ENCODE data around the gene RAB11FIP4.

Gene RAB11FIP4

DNA sequence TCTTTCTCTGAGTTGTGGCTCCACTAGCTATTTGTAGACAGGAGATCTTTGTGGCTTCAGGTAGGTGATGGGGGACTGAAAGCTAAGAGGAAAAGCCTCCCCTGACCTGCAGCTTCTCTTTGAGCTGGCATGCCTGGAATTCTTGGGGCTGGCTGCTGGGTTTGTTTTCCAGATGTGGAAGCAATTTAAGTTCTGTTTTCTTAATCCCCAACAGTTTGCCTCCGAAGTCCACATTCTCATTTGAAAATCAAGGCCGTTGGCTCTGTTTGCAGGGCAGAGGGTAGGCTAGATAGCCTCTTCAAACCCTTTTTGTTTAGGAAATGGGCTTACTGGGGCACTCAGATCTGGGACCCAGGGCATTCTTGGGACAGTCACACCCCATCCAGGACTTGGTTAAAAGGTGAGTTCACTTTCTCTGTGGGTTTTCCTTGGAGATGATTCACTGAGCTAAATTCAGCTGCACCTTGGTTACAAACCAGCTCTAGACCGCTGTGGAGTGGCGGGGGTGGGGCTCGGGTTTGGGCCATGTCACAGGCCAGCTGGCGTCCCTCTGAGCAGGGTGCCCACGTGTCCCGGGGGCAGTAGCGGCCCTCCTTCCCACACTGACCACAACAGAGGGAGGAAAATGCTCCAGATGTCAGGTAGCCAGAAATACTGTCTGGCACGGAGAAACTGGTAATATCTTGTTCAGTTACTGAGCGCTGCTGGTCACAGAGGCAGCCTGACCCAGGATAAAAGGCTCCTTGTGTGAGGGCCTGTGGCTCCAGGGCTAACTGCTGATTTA is 108.5 kb downstream of the RAB11FIP4 start:
- DNase-seq (ENCODE audit: low read depth in 2 of 2): peak in 1 of 2 donors; percentile 49

DNA sequence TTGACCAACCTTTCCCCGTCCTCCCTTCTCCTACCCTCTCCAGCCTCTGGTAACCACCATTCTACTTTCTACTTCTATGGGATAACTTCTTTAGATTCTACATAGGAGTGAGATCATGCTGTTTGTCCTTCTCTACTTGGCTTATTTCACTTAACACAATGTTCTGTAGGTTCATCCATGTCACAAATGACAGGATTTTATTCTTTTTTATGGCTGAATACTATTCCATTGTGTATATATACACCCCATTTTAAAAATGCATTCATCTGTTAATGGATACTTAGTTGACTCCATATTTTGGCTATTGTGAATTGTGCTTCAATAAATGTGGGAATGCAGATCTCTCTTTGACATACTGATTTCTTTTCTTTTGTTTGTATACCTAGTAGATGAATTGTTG is 115.0 kb downstream of the RAB11FIP4 start:
- no peak for DNase-seq (ENCODE audit: low read depth in 2 of 2)

DNA sequence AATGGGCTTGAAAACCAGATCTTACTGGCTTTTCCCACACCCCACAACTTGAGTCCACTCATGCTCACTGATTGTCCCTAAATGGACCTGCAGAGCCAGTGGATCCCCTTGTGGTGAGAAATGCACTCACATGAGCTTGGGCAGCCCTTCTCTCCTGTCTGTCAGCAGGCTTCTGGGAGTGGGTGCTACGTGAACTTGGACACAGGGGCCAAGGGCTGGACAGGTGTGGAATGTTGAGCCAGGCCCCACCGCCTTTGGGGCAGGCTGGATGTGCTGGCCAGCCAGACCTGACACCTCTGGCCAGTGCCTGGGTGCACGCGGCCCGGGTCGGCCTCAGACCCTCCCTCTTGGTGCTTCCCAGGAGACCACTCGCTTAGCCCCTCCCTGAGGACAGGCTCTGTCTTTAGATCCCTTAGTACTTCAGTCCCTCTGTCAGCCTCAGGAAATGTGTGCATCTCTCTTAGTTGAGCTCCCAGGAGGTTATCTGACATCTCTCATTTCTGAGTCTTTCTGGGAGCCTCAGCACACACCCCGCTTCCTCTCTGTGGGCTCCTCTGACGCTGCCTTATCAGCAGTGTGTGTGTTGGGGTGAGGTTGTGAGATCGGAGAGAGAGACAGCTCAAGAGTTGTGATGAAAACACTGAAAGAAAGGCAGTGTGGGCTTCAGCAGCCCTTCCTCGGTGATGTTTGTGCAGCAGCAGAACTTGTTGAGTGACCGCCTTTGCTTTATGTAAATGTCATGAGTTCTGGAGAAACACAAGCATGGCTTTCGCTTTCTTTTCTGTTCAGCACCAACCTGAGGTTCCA is 117.0 kb downstream of the RAB11FIP4 start:
- peak in 1 of 2 donors; percentile 50 for DNase-seq (ENCODE audit: low read depth in 2 of 2)

DNA sequence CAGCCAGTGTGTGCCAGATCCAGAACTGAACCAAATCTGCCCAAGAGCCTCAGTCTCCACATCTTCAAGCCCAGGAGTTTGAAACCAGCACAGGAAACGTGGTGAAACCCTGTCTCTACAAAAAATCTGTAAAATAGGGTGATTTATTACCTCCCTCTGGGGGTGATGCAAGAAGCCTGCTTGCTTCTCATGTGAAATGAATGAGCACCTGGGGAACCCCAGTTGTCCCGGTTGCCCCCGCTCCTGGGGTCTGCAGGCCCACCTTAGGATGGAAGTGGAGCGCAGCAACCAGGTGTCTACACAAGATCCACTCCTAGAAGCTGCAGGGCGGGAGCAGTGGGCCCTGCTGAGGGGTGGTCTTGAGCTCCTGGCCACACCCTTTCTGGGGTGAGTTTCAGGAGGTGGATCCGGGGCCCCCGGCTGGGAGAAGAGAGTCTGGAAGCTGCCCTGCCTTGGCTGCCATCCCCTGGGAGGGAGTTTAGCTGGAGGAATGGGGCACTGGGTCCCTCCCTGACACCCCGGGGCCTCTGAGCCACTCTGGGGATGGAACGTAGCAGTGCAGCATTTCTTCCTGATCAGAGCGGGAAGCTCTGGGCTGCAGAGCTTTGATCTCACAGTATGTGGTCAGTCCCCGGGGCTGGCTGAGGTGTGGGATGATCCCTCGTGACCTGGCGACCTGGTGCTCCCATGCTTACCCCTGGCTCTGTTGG is 117.8 kb downstream of the RAB11FIP4 start:
- no peak for DNase-seq (ENCODE audit: low read depth in 2 of 2)

DNA sequence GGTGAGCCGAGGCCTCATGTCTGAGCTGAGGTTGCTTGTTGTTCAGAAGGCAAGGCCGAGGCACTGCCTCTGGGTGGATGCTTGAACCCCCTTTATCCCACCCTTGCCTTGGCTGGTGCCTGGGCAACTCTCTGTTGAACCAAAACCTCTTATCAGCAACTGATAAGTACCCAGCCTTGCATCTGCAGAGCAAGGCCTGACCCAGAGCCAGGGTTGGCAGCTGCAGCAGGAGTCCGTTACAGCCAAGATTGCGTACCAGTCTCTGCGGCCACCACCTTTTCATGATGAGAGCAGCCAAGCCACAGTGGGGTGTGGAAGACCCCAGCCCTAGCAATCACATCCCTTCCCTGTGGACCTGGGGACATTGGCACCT is 118.3 kb downstream of the RAB11FIP4 start:
- no peak for DNase-seq (ENCODE audit: low read depth in 2 of 2)

DNA sequence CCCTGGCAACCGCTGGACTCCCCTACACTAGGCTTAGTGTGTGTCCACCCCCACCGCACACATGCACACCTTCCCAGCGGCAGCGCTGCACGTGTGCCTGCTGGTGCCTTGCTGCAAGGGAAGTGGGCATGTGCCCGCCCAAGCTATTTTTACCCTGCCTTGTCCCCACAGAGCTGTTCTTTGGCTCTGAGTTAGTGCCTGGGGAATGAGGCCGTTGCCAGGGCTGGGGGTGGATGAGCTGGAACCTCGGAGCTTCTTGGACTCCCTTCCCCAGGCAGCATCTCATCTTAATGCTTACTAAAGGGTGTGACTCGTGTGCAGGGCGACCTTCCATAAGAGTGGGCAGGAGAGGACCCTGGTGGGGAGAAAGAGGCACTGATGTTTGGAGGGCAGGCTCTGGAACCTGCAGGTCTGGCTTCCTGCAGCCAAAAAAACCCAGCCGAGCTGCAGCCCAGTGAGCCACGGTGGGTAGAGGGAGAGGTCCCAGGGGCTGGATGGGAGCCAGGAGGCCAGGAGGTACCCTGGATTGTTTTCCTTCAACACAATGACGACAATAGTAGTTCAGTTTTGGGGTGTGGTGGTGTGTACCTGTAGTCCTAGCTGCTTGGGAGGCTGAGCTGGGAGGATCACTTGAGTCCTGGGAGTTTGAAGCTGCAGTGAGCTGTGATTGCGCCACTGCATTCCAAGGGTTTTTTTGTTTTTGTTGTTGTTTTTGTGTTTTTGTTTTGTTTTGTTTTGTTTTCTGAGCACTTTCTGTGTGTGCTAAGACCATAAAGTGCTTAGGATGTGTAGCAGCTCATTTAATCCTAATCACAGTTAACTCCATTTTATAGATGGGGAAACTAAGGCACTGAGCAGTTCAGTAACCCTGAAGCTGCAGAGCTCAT is 119.1 kb downstream of the RAB11FIP4 start:
- no peak for DNase-seq (ENCODE audit: low read depth in 2 of 2)

DNA sequence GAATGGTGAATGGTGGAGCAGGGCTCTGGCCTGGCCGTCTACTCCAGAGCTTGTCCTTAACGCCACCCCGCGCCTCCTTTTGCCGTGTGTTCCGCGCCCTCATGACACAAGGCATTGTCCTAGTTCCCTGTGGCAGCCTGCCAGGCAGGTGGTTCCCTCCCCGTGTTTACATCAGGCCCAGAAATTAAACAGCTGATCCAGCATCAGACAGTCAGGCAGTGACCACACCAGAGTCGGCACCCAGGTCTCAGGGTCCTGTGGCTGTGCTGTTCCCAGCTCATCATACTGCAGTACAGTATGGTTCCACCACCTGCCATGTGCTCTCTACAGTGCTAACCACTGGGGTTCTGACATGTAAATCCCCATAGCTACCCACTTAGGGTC is 119.7 kb downstream of the RAB11FIP4 start:
- no peak for DNase-seq (ENCODE audit: low read depth in 2 of 2)

DNA sequence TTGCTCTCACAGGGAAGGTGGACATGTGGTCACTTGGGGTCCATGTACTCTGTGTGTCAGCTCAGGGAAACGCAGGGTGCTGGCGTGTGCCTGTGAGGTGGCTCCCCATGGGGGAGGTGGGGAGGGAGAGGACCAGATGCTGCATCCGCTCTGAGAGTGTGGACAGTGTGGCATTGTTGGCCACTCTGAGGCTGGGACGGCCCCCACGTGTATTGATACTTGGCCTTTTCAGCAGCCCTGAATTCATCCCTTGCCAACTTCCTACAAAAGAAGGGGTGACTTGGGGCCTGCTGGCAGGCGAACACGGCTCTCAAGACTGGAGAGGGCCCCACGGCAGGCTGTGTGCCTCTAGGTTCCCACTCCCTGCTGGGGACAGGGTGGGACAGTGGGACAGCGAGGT is 120.1 kb downstream of the RAB11FIP4 start:
- DNase-seq (ENCODE audit: low read depth in 2 of 2): no peak

DNA sequence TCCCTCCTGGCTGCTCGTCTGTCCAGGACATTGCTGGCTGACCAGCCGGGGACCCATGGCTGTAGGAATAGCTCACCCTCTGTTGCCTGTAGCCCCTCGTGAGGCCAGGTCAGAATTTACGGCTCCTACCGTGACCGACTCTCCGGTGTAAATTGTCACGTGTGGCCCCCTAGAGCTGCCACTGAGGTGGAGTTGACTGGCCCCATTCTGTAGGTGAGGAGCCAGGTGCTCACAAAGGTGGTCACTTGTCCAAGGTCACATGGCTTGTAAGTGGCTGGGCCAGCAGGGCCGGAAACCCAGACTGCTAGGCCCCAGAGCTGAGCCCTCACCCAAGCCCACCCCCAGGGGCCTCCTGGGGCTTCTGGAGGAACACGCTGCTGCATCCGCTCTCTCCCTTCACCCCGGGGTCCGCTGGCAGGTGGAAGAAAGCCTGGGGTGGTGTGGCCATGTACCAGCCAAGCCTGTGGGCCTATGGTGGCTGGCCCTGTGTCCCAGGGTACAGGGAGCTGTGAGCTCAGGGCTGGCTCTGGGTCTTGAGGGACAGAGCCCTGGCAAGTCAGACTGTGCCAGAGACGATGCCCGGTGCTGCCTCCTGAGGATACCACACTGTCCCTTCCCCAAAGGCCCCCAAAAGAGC is 120.7 kb downstream of the RAB11FIP4 start:
- no peak for DNase-seq (ENCODE audit: low read depth in 2 of 2)

DNA sequence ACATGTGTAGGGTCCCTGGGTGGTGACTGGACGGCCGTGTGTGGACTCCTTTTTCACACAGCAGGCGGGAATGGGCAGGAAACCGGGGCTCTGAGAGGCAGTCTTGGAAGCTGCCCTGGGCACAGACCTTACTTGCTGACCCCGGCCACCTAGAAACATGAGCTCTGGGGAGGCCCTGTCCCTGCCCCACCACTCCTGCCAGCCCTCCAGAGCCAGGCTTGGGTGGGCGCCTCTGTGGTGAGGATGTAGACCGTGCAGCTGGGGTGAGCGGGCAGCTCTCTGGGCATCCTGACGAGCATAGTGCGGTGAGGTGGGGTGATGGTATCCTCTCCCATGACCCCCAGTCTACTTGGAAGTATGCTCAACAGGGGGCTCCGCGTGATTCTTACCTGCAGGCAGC is 121.3 kb downstream of the RAB11FIP4 start:
- DNase-seq (ENCODE audit: low read depth in 2 of 2): no peak

DNA sequence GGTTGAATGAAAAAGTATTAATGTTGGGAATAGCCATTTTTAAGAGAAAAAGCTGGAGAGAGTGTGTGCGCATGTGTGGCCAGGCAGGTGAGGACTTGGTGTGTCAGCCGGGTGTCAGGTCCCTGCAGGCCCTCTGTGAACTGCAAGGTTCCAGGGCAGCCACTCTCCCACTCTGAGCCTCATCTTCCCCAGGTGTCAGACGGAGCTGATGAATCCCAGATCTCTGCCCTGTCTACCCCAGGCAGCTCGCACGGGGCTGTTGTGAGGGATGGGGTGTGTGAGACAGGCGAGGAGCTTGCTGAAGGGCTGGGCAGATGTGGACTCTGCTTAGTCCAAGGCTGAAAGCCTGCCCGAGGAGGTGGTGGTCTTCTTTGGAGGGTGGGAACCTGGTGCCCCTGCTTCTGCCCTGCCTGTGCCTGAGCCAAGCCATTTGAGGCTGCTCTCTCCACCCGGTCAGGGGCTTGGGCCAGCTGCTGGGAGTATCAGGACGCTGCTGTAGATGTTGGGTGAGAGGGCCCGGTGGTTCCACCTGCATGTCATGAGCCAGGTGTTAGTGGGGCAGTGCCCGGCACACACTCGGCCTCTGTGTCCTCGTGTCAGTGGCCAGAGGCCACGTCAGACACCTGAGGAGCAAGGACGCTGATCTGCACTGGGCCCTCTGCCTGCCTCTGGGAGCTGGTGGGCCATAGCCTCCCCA is 122.4 kb downstream of the RAB11FIP4 start:
- no peak for DNase-seq (ENCODE audit: low read depth in 2 of 2)

DNA sequence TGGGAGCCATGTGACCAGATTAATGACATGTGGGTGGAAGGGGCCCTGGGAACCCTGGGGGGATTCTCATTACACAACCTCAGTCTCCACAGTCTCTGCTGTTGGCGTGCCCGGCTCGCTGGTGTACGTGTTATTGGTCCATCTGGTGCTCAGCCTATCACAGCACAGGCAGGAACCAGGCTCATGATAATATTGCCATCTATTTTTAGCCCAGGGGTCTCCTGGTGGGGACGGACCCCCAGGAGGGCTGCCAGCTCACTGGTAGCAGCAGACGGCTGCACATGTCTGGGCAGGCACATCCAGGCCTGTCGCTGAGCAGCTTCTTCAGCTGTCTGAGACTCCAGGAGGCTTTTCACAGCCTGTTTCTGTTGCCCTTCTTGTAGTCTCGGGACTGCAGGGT is 123.8 kb downstream of the RAB11FIP4 start:
- no peak for DNase-seq (ENCODE audit: low read depth in 2 of 2)

DNA sequence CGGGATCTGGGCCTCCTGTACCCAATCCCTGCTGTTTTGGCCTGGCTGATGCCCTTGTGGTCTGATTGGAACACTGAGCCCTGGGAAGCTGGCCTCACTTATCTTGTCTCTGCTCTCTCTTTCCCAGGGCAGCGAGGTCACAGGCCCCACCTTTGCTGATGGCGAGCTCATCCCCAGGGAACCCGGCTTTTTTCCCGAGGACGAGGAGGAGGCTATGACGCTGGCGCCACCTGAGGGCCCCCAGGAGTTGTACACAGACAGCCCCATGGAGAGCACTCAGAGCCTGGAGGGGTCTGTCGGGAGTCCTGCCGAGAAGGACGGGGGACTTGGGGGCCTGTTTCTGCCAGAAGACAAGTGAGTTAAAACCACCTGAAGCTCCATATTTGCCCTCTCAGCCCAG is 126.0 kb downstream of the RAB11FIP4 start:
- no peak for DNase-seq (ENCODE audit: low read depth in 2 of 2)

DNA sequence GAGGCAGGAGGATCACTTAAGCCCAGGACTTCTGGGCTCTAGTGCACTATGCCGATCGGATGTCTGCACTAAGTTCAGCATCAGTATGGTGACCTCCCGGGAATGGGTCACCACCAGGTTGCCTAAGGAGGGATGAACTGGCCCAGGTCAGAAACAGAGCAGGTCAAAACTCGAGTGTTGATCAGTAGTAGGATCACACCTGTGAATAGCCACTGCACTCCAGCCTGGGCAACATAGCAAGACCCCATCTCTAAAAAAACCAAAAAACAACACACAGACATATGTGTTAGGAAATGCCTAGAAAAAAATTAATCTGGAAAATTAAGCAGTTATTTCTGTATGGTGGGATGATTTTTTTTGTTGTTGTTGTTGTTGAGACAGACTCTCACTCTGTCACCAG is 127.0 kb downstream of the RAB11FIP4 start:
- DNase-seq (ENCODE audit: low read depth in 2 of 2): no peak

DNA sequence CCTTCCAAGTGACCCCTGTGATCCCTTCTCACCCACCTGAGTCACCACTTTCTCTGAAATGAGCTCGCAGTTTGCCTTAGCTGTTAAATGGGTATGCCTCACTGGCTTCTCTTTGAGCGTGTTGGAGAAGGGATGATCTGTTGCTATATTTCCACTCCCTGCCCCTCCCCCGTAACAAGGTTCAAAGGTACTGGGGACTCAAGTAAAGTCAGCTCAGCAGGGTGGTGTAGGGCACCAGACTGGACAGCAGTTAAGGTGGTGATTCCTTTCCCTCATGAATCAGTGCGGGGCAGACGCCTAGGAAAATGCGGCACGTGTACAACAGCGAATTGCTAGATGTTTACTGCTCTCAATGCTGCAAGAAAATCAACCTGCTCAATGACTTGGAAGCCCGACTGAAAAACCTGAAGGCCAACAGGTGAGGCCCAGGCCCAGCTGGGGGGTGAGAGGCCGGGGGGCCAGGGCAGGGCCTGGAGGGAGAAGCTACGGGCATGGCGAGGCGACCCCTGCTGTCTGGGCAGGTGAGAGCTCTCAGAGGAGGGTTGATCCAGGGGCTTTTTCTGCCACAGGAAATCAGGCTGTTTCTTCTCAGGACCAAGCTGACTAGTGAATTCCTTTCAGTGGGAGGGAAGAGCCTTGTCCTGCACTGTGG is 130.3 kb downstream of the RAB11FIP4 start:
- DNase-seq (ENCODE audit: low read depth in 2 of 2): no peak

DNA sequence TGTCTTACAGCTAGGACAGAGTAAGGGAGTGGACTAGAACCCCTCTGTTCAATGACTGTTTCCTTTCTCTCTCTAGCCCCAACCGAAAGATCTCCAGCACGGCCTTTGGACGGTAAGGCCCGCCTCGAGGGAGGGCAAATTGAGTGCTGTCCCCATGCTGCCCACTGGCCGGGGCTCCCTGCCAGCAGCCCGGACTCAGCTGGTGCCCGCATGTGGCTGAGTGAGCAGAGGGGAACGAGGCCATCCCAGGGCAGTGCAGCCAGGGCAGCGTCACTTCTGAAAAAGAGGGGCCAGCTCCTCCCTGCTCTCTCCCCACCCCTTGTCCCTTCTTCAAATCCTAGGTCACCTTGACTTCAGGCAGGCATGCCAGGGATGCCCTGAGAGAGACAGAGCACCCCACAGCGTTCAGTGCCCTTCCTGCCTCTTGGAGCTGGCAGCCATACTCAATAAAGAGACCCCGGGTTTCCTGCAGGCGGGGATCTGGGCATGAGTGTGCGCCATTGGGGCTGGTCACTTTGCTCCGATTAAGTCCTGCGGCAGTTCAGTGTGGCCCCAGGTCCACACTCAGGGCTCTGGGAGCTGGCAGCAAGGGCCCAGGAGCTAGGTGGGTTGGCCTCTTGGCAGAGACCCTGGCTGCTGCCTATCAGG is 130.9 kb downstream of the RAB11FIP4 start:
- DNase-seq (ENCODE audit: low read depth in 2 of 2): no peak

DNA sequence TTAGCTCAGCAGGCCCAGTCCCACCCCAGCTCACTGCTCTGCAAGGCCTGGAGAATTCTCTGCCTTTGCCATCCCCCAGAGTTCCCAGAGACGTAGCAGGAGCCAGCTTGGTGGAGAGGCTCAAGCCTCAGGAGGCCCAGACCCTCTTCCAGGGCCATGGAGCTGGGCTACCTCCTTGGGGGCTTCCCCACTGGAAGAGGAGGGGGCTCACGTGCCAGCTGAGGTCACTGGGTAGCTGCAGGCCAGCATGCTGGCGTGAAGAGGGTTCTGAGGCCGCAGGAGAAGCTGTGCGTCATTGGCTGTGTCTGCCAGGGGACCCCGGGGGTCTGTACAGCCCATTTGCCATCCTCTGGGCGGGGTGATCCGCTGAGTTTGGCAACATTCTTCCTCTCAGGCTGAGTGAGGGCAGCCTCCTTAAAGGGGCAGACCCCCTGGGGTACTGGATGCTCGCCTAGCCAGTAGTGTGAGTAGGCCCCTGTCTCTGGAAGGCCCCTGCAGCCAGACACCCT is 131.6 kb downstream of the RAB11FIP4 start:
- DNase-seq (ENCODE audit: low read depth in 2 of 2): no peak

DNA sequence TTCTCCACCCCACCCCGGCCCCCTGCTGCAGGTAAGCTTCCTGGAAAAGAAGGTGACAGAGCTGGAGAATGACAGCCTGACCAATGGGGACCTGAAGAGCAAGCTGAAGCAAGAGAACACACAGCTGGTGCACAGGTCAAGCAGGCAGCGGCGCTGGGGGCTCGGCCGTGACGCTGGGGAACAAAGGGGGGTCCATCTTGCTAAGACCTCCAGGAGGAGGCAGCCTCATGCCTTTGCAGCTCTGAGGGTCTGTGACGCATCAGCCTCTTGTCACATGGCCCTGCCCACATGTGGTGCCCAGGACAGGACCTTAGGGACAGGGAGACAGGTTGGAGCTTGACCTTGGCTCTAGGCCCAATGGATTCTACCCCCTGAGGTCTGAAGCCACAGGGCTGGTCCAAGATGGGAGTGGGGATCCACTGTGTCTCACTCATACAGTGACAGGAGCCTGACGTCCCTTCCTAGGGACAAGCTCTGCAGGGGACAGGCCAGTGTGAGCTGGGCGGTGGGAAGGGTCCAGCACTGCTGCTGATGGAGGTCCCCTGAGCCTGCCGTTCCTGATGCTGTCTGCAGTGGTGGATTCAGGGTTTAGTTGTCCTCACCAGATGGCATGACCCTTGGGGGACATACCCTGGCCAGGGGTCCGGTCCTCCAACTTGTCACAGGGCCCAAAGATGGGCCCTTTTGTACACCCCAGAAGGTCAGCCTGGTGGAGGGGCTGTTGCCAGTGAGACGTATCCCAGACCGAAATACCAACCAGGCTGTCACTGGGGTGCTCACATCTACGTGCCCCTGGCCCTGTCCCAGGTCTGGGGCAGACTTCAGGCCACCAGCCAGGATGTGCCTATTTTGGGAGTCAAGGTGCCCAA is 132.6 kb downstream of the RAB11FIP4 start:
- no peak for DNase-seq (ENCODE audit: low read depth in 2 of 2)

Measured in stimulated activated CD4-positive, alpha-beta T cell treated with anti-CD3 and anti-CD28 coated beads, Interleukin-15, amount 100 ng/mL, for 48 hours (primary cell).